ENCODE results near the gene NR3C2. TPM values are rescaled to one million over a fixed set of nuclear protein-coding genes. Genes with fewer than 3 reads are reported as not detected.

Gene NR3C2
- total and polyA plus RNA-seq, 10 of the 15 experiments (the other 5 are each of a cell fraction or from before 2014, with no cell fraction given): 0.05 to 0.11 (median 0.08) TPM; not detected in 4

DNA sequence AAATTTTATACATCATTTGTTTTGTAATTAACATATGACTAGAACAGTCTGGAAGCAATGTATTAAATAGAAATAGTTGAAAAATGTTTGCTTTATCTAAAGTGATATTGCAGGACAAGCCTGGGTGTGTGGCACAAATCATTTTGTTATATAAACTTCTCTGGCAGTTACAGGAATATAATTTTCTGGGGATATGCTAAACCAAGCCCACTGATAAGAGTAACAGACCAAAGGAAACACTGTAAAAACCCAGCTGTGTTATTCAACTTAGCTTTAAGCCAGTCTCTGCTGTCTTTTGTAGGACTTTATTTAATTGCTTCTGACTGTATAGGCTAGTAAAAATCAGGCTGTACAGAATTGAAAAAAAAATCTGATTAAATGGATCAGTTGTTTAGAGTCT lies 156.2 kb downstream of the NR3C2 start (continued):
- TF ChIP-seq, protein P1, sequence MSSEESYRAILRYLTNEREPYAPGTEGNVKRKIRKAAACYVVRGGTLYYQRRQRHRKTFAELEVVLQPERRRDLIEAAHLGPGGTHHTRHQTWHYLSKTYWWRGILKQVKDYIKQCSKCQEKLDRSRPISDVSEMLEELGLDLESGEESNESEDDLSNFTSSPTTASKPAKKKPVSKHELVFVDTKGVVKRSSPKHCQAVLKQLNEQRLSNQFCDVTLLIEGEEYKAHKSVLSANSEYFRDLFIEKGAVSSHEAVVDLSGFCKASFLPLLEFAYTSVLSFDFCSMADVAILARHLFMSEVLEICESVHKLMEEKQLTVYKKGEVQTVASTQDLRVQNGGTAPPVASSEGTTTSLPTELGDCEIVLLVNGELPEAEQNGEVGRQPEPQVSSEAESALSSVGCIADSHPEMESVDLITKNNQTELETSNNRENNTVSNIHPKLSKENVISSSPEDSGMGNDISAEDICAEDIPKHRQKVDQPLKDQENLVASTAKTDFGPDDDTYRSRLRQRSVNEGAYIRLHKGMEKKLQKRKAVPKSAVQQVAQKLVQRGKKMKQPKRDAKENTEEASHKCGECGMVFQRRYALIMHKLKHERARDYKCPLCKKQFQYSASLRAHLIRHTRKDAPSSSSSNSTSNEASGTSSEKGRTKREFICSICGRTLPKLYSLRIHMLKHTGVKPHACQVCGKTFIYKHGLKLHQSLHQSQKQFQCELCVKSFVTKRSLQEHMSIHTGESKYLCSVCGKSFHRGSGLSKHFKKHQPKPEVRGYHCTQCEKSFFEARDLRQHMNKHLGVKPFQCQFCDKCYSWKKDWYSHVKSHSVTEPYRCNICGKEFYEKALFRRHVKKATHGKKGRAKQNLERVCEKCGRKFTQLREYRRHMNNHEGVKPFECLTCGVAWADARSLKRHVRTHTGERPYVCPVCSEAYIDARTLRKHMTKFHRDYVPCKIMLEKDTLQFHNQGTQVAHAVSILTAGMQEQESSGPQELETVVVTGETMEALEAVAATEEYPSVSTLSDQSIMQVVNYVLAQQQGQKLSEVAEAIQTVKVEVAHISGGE (CRISPR knock-in tag; IDR thresholded peaks at IDR 0.05): no peak
- TF ChIP-seq RBBP5 (conservative IDR thresholded peaks at IDR 0.05) (no peak), BCL3 (IDR thresholded peaks at IDR 0.05; ENCODE audit: borderline replicate concordance, insufficient read depth, low read depth, low read length, poor library complexity, severe bottlenecking) (no peak)

- ChIA-PET CTCF (no interaction called here), SMC1A (ENCODE audit: uncharacterized antibody, unreplicated experiment) (no interaction called here), RAD21 (ENCODE audit: unreplicated experiment) (no interaction called here), POLR2A (no interaction called here)
- no TSS peak for BruUV-seq (replicated peaks)
- no peaks in the 10 kb centered on the region for H3K4me1 ChIP-seq (ENCODE audit: control insufficient read depth, insufficient read depth, low read length)
- no peaks in the 10 kb centered on the region for H4K20me1 ChIP-seq (ENCODE audit: control insufficient read depth, insufficient read depth)
- H3K27me3 ChIP-seq (replicated peaks in 1 of 2; ENCODE audit: control insufficient read depth in 2 of 2, insufficient read depth in 2 of 2, low read length in 1 of 2): no peaks in the 10 kb centered on the region
- H3K36me3 ChIP-seq (ENCODE audit: control insufficient read depth in 2 of 2, insufficient read depth in 2 of 2, low read length in 1 of 2): no peaks in the 10 kb centered on the region
- in situ Hi-C loops (cut with MboI) (no loop called here), intact Hi-C loops (cut with micrococcal nuclease; ENCODE audit: unreplicated experiment) (no loop called here)
- no peak for DNase-seq (ENCODE audit: low read depth, low spot score)
- no peak overlapping the region for H3K9ac ChIP-seq (ENCODE audit: control insufficient read depth, insufficient read depth, low read length)
- ATAC-seq: no peak
- no peaks in the 10 kb centered on the region for H3K79me2 ChIP-seq (ENCODE audit: control insufficient read depth, insufficient read depth, low read length)
- no peak overlapping the region for H3K4me3 ChIP-seq
- FAIRE-seq: no peak
- H3K27ac ChIP-seq (ENCODE audit: control insufficient read depth, insufficient read depth): no peak overlapping the region
- H3K9me3 ChIP-seq (replicated peaks; ENCODE audit: control insufficient read depth, insufficient read depth, low read length): no peaks in the 10 kb centered on the region
- H3K4me2 ChIP-seq (ENCODE audit: control insufficient read depth, insufficient read depth): no peak overlapping the region
- H2AFZ ChIP-seq (ENCODE audit: control insufficient read depth, low read depth, low read length): no peak overlapping the region
- 0% methylated on average over 4 of the region's 4 CpGs for WGBS (ENCODE audit: insufficient coverage, insufficient replicate concordance, low lambda C conversion rate, missing lambda C conversion rate)
- no peak for TF ChIP-seq ZNF207 (IDR thresholded peaks at IDR 0.05; ENCODE audit: borderline replicate concordance)
- TF ChIP-seq MEF2A (IDR thresholded peaks at IDR 0.05; ENCODE audit: insufficient read depth, low read depth, low read length): no peak
- TF ChIP-seq ATF3 (IDR thresholded peaks at IDR 0.05; ENCODE audit: borderline replicate concordance, extremely low read depth, low read depth, low read length): no peak
- no peak for TF ChIP-seq SMARCA5 (IDR thresholded peaks at IDR 0.05)
- TF ChIP-seq HSF1 (IDR thresholded peaks at IDR 0.05; ENCODE audit: low read depth, low read length): no peak
- TF ChIP-seq, protein P2, sequence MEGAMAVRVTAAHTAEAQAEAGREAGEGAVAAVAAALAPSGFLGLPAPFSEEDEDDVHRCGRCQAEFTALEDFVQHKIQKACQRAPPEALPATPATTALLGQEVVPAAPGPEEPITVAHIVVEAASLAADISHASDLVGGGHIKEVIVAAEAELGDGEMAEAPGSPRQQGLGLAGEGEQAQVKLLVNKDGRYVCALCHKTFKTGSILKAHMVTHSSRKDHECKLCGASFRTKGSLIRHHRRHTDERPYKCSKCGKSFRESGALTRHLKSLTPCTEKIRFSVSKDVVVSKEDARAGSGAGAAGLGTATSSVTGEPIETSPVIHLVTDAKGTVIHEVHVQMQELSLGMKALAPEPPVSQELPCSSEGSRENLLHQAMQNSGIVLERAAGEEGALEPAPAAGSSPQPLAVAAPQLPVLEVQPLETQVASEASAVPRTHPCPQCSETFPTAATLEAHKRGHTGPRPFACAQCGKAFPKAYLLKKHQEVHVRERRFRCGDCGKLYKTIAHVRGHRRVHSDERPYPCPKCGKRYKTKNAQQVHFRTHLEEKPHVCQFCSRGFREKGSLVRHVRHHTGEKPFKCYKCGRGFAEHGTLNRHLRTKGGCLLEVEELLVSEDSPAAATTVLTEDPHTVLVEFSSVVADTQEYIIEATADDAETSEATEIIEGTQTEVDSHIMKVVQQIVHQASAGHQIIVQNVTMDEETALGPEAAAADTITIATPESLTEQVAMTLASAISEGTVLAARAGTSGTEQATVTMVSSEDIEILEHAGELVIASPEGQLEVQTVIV (IDR thresholded peaks at IDR 0.05; ENCODE audit: borderline replicate concordance, partially characterized antibody): no peak
- no peak for TF ChIP-seq BRCA1 (IDR thresholded peaks at IDR 0.05; ENCODE audit: low read depth, low read length)
- no peak for TF ChIP-seq USF2 (IDR thresholded peaks at IDR 0.05; ENCODE audit: borderline replicate concordance, low read depth, low read length)
- no peak for TF ChIP-seq RUNX3 (IDR thresholded peaks at IDR 0.05; ENCODE audit: low read length)
These were observed 158.5 kb downstream of the NR3C2 start for GRCh38 chr4:148283665-148284064.
